GM12878 (cell line): ENCODE results near the gene DGKQ. TPM values are rescaled to one million over a fixed set of nuclear protein-coding genes. Genes with fewer than 3 reads are reported as not detected.

ENCODE experiments used
- CEBPB ChIP-seq, 2 experiments: fragments of 150-350 bp in 1 of 2; IDR thresholded peaks; 2 replicates each; pipeline ENCODE4 v1.6.1; 2012 to 2014; ENCODE audit warnings: low read depth in 2 of 2, low read length in 2 of 2, borderline replicate concordance in 1 of 2, inconsistent platforms in 1 of 2
- CREM ChIP-seq: IDR thresholded peaks from 2 replicates; pipeline ENCODE4 v1.6.1; 2014; ENCODE audit warnings: antibody characterized with exemption, low read depth
- NR2C2 ChIP-seq: IDR thresholded peaks from 2 replicates; pipeline ENCODE4 v1.6.1; 2011; ENCODE audit warnings: borderline replicate concordance, low read depth; ENCODE audit not compliant: control insufficient read depth, insufficient read length
- POLR2AphosphoS2 ChIP-seq: IDR thresholded peaks from 2 replicates; pipeline ENCODE4 v1.6.1; 2011; ENCODE audit warnings: low read depth, mild to moderate bottlenecking, low read length, improper control_type of control experiment, moderate library complexity
- POU2F2 ChIP-seq: IDR thresholded peaks from 3 replicates; pipeline ENCODE4 v1.6.1; 2011; ENCODE audit warnings: low read depth, mild to moderate bottlenecking, low read length, borderline replicate concordance
- RELA ChIP-seq: fragments of 450-650 bp; IDR thresholded peaks from 2 replicates; pipeline ENCODE4 v1.8.0; 2014; ENCODE audit warnings: borderline replicate concordance; ENCODE audit not compliant: partially characterized antibody
- ZNF592 ChIP-seq: fragments of 450-650 bp; IDR thresholded peaks from 2 replicates; pipeline ENCODE4 v1.6.1; 2017; ENCODE audit warnings: mild to moderate bottlenecking, moderate library complexity
- polyA plus RNA-seq, 11 experiments: library from polyadenylated mRNA; depleted of rRNA in 4 of 11; unstranded in 6 of 11; stranded (reverse) in 5 of 11; fragments of >200 nt; fragmentation: Nextera tagmentation in 4 of 11; fragmentation: Illumina TruSeq in 1 of 11; extraction: Ambion mirVana in 4 of 11; extraction: Trizol in 1 of 11; gene quantifications; 1 replicate in 1 of 11; 2 replicates in 10 of 11; pipeline versions ENCODE4 v1.2.1 to v1.2.3, GENCODE V29; 2011 to 2016; ENCODE audit warnings: inconsistent platforms in 2 of 11, missing spikeins in 2 of 11, low read depth in 1 of 11
- total RNA-seq, 4 experiments: library from RNA; depleted of rRNA in 3 of 4; stranded (reverse); fragments of >200 nt in 3 of 4; fragmentation: Illumina TruSeq in 1 of 4; extraction: Trizol in 1 of 4; gene quantifications; 2 replicates each; pipeline versions ENCODE4 v1.2.1 to v1.2.3, GENCODE V29; 2013 to 2021

Gene DGKQ
- total and polyA plus RNA-seq, 10 of the 15 experiments (the other 5 are each of a cell fraction or from before 2014, with no cell fraction given): 0.11 to 10.5 (median 1.4) TPM

GRCh38 chr4:931960-932712 is 41.2 kb downstream of the DGKQ start, which contains the start of the genes GAK and TMEM175 (continued):
- no peak for TF ChIP-seq NR2C2
- peak; percentile 73 for TF ChIP-seq RELA
- TF ChIP-seq CREM: peak; percentile 93
- TF ChIP-seq ZNF592: no peak
- TF ChIP-seq POLR2AphosphoS2: peak; percentile 74
- peak; percentile 24; the same call in 1 of the 3 replicates for TF ChIP-seq POU2F2
- no peak for TF ChIP-seq CEBPB (IDR thresholded peaks at IDR 0.05; ENCODE audit: borderline replicate concordance in 1 of 2, low read depth in 2 of 2, low read length in 2 of 2)
